GM19452 (cell line): Measurements from ENCODE around the gene UAP1L1.
A peak's percentile ranks its signal among the peaks of the same experiment; 100 is the strongest.

Source experiments
- ATAC-seq: cut with Tn5 transposase; IDR thresholded peaks from one replicate; pipeline ENCODE4 v1.9.1; 2021; ENCODE audit not compliant: unreplicated experiment

UAP1L1 gene

DNA sequence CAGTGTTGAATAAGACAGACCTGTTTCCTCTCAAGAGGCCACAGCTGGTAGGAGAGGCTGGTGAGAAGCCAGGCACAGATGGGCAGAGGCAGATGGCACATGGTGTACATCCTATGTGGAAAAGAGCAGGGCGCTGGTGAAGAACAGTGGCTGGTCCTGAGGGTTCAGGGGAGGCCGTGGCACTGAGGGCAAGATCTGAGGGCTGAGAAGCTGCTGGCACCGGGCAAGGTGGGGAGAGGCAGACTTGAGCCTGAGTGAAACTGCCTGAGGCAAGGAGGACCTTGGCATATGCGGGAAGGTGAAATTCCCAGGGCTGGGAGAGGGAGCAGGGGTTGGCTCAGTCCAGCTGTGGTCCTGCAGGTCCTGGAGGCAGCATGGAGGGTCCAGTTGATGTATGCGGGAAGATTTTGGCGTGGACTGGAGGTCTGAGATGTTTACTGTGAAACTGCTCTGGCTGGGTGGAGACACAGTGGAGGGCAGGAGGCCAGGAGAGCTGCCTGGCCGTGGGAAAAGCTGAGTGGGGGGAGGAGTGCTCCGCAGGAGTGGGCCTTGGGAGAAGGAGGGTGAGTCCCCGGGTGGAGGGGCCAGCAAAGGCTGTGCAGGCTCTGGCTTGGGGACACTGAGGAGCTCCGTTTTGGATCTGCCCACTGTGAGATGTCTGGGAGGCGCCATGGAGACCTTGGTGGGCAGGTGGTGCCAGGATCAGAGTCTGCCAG is 12.1 kb downstream of the UAP1L1 start:
- no peak for ATAC-seq

GRCh38 chr9:137095664-137096517 is 18.6 kb downstream of the UAP1L1 start:
- peak; percentile 61 for ATAC-seq

GRCh38 chr9:137096785-137097546 is 19.6 kb downstream of the UAP1L1 start:
- ATAC-seq, result no peak

GRCh38 chr9:137097761-137098462 is 20.6 kb downstream of the UAP1L1 start:
- ATAC-seq, result no peak

DNA sequence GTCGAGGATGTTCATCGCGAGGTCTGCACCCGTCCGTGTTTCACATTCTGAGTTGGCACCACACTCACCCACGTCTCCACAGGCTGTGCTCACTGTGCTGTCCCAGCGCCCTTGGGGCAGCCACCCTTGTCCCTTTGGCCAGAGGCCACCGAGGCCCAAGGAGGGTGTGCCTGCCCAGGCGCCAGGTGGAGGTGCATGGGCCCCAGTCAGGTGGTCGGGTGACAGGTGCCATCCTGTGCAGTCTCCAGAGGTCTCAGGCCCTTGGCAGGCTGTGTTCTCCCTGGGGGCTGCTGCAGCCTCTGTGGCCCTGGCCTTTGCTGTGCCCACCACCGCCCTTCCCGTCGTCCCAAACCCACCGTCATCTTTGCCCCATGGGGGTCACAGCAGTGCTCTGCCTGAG is 21.9 kb downstream of the UAP1L1 start:
- ATAC-seq, result no peak

- no peak for ATAC-seq
Measured at GRCh38 chr9:137103206-137103999, 26.1 kb downstream of the UAP1L1 start.

DNA sequence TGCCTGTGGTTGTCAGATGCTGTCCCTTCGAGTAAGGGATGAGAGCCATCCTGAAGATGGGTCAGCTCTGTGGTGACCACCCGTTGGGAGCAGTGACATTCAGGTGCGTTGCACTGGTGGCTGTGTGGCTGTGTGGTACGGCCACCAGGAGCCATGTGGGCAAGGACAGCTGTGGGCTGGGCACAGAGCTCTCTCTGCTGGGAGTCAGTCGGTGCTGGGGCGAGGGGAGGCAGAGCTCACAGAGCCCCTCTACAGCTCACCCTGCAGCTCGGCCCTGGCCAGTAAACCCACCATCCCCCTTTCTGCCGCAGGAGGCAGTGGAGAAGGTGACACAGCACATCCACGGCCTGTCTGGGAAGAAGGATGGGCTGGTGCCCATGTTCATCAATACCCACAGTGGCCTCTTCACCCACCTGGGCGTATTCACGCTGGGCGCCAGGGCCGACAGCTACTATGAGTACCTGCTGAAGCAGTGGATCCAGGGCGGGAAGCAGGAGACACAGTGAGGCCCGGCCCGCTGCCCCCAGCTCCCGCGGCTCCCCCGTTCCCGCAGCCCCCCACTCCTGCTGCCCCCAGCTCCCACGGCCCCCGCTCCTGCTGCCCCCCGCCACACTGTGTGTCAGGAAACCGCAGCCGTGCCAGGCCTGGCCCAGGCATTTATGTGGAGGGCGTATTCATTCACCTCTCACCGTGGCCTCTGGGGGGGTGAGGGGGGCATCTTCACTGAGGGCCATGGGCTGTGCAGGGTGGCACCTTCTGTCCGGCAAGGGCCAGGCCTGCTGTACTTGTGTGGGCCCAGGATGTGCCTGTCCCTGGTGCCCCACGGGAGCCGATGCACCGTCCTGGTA is 28.7 kb downstream of the UAP1L1 start:
- ATAC-seq, result no peak

- ATAC-seq, result no peak
Measured at GRCh38 chr9:137106662-137107250, 29.4 kb downstream of the UAP1L1 start.

DNA sequence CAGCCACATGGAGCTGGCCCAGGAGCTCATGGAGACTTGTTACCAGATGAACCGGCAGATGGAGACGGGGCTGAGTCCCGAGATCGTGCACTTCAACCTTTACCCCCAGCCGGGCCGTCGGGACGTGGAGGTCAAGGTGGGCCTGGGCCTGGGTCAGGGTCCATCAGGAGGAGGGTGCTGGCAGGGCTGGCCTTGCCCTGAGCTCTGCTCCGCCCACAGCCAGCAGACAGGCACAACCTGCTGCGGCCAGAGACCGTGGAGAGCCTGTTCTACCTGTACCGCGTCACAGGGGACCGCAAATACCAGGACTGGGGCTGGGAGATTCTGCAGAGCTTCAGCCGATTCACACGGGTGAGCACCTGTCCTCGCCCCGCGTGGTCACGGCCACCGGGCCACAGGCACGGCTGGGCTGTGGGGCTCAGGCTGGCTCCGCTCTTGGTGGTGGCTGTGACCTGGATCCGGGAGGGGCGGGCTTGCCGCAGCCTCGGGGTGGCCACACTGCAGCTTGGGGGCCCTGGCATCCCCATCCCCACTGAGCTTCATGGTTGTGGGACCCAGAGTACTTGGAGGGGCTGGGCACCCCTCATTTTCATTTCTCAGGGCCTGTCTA is 30.1 kb downstream of the UAP1L1 start:
- ATAC-seq, result no peak

DNA sequence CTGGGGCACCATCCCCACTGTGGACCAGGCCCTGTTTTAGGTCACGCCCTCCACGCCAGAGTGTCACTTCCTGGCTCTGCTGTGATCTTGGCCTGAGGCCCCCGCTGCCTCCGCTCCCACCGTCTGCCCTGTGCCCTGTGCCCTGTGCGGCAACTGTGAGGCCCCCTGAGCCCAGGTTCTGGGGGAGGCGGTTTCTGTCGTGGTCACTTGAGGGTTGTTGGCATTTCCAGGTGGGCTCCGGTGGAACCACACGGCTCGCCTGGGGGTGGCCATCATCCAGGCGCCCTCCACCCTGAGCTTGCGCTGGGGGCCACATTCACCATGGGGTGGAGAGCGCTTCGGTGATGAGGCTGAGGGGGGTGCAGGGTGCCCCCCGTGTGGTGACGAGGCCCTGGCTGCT is 30.7 kb downstream of the UAP1L1 start:
- no peak for ATAC-seq

DNA sequence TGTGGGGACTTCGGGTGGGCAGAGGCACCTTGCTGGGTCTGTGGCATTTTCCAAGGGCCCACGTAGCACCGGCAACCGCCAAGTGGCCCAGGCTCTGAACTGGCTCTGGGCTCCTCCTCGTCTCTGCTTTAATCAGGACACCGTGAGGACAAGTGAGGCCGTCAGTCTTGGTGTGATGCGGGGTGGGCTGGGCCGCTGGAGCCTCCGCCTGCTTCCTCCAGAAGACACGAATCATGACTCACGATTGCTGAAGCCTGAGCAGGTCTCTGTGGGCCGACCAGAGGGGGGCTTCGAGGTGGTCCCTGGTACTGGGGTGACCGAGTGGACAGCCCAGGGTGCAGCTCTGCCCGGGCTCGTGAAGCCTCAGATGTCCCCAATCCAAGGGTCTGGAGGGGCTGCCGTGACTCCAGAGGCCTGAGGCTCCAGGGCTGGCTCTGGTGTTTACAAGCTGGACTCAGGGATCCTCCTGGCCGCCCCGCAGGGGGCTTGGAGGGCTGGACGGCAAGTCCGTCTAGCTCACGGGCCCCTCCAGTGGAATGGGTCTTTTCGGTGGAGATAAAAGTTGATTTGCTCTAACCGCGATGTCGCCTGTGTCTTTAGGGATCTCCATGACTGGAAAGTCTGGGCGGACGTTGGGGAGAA is 31.4 kb downstream of the UAP1L1 start:
- no peak for ATAC-seq

- no peak for ATAC-seq
Measured at GRCh38 chr9:137109250-137110146, 32.2 kb downstream of the UAP1L1 start.

- no peak for ATAC-seq
Measured at GRCh38 chr9:137110147-137110910, 33.0 kb downstream of the UAP1L1 start.

DNA sequence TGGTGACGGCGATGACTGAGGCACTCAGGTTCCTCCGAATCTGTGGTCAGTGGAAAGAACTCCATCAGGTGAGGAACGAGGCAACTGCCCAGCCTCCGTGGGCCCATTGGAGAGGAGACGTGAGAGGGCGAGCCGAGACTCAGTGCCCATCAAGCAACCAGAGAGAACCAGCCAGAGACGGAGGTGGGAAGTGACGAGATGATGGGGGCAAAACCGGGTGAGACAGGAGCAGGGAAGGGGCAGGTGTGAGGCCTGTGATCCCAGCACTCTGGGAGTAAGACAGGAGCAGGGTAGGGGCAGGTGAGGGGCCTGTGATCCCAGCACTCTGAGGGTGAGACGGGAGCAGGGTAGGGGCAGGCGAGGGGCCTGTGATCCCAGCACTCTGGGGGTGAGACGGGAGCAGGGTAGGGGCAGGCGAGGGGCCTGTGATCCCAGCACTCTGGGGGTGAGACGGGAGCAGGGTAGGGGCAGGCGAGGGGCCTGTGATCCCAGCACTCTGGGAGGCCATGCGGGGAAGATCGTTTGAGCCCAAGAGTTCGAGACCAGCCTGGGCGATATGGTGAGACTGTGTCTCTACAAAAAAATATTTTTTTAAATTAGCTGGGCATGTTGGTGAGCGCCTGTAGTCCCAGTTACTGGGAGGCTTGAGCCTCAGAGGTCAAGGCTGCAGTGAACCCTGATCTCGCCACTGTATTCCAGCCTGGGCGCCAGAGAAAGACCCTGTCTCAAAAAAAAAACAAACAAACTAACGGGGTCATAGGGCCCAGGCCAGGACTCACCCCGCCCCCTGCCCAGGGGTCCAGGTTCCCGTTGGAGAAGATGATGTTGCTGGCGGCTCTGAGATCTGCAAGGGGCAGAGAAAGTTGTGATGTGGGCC is 33.8 kb downstream of the UAP1L1 start:
- no peak for ATAC-seq
